ENCODE measurements around the gene LAMA2. TPM values are rescaled to one million over a fixed set of nuclear protein-coding genes. Genes with fewer than 3 reads are reported as not detected.

The LAMA2 gene
- polyA plus RNA-seq, 10 donors: 124 to 174 (median 146) TPM

DNA sequence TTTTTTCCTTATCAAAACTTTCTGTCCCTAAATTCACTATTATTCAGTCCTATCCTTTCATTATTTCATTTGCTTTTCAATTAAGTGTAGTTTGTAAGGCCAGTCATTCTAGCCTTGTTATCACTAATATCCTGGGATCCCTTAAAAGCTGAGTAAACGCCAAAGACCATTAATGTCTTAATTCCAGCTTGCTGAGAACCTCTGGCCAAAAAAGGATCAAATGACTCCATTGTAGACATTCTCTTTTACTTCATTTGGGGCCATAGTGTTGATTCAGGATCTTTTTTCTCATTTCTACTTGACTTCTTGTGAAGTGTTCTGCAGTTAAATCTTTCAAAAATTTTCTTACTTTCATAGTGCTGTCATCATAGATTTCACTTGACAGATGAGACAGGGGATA lies 379.7 kb downstream of the LAMA2 start:
- no peak for DNase-seq

DNA sequence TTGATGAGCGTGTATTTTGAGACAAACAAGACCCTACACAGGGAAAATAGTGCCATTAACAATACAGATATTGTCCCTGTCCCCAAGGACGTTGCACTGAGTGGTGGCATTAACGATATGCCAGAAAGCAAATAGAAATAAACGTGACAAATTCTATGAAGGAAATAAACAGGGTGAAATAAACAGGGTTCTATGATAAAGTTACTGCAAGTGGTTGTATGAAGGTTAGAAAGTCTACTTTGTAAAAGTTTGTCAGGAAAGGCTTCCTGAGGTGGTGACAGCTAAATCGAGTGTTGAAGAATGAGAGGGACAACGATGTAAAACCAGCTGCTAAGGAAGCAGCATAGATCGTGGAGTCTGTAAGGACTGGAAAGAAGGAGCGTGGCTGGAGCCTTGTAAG lies 380.2 kb downstream of the LAMA2 start:
- no peak for DNase-seq

DNA sequence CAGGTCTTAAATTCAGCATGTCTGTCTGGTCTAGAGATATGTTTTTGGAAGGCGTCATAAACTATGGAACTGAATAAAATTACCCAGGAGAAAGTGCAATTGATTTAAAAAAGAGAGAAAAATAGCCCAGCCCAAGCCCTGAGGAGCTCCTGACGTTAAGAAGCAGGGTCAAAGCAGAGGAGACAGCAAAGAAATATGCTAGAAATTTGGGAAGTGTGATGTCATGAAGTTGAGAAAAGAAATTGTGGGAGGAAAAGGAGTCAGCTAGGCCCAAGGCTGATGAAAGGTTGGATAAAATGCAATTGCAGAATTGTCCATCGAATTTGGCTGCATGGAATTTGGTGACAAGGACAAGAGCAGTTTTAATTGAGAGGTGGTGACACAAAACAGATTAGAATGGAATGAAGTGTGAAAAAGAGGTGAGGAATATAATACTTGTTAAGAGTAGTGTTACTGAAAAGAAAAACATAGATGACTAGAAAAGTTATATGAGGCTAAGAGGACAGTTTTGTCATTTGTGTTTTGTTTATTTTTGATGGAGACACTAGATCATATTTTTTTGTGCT lies 381.6 kb downstream of the LAMA2 start:
- no peak for DNase-seq

DNA sequence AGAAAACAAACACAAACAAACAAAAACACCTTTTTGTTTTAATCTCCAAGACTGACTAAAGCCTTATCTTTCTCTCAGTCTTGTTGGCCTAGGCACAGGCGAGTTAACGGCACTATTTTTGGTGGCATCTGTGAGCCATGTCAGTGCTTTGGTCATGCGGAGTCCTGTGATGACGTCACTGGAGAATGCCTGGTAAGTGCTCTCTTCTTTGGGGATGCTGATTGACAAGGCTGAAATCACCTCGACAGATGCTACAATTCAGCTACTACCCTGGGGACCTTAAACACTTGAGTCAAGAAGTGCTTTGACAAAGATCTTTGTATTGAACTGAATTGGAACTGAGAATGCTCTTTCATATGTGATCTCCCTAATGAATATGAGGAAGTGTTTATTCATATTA lies 384.1 kb downstream of the LAMA2 start:
- no peak for DNase-seq

DNA sequence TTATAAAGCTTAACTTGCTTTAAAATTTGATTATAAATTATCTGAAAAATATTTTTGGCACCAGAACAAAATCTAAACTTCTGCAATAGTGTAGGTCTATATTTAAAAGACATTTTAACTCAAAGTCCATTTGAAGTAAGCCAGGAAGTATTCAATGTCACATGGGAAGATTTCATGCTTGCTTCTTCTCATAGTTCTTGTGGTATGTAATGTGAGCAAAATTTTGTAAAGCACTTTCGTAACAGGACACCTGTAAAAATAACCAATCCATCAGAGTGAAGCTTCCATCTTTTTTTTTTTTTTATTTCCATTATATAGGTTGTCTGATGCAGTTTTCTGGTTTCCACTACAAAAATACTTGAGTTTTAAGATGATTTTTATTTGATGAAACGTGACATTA lies 386.1 kb downstream of the LAMA2 start:
- DNase-seq: no peak

DNA sequence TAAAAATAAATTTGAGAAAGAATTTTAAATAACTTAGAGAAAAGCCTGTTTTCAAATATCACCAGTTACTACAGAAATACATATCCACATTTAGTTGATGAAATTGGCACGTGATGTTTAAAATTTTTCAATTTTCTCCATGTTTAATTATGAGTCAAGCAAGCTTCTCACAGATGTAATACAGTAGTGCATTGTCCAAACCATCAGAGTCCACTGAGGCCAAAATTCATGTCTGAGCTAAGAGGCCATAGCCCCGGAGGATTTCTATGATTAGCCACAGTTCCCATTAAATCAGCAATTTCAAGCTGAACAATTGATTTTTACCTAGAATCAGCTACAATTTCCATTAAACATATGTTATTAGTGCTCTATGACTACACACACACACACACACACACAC lies 387.0 kb downstream of the LAMA2 start:
- peak in 1 of 3 donors; percentile 19 for DNase-seq

DNA sequence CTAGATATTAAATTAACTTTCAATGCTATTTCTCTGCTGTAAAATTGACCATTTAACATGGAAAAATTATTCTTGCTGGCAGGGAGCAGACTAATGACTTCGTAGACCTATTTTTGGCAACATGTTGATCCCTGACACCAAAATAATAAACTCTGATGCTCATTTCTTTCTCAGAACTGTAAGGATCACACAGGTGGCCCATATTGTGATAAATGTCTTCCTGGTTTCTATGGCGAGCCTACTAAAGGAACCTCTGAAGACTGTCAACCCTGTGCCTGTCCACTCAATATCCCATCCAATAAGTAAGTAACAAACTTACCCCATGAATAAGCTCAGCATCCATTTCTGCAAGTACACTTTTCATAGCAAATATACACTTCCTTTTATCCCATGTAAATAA lies 387.5 kb downstream of the LAMA2 start:
- DNase-seq: no peak

DNA sequence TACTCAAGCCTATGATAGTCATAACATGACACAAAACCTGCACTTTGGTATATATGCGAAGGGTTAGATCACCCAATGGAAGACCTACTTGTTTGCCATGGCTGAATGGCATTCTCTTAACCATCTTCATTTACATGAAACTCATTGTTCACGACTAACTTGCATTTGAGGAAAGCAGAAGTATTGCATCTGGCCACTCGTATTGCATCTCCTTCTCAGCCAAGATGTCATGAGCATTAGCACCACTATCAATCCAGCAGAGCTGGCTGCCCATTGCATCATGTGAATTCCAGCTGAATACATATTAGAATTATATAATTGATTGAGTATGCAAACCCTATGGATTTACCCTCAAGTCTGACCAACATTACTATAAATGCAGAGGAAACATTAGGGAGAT lies 390.2 kb downstream of the LAMA2 start:
- no peak for DNase-seq

DNA sequence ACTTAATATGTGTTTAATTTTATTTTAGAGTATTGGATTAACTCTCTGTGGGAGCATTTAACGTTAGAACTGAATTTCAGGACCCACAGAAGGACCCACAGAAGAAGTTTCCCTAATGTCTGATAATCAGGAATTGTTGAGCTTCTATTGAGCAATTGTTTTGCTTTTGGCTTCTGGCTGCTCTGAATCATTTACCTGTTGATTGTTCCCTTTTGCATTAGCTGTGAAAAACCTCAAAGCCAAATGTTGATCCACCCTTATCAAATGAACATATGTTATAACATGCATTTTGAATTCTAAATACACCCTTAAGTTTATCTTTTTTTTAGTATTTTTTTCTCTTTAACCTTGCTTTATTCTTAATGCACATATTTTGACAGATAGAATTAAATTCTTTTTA lies 393.5 kb downstream of the LAMA2 start:
- no peak for DNase-seq

DNA sequence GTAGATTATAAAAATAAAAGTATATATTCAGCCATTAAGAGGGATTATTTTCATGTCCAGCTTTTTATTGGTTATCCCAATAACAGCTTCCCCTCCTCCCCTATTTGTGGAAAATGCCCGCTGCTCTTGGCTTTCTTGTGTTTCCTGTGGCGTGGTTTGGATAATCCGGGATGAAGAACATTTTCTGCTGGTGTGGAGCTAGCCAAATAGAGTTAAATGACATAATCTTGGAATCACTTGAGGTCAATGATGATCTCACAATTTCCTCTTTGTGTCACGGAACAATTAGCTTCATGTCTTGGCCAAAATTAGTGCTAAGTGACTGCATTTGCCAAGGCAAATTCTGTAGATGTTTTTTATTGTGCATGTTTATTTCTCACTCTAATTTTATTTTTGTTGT lies 394.0 kb downstream of the LAMA2 start:
- DNase-seq: peak in 2 of 3 donors; percentile 22 to 25

DNA sequence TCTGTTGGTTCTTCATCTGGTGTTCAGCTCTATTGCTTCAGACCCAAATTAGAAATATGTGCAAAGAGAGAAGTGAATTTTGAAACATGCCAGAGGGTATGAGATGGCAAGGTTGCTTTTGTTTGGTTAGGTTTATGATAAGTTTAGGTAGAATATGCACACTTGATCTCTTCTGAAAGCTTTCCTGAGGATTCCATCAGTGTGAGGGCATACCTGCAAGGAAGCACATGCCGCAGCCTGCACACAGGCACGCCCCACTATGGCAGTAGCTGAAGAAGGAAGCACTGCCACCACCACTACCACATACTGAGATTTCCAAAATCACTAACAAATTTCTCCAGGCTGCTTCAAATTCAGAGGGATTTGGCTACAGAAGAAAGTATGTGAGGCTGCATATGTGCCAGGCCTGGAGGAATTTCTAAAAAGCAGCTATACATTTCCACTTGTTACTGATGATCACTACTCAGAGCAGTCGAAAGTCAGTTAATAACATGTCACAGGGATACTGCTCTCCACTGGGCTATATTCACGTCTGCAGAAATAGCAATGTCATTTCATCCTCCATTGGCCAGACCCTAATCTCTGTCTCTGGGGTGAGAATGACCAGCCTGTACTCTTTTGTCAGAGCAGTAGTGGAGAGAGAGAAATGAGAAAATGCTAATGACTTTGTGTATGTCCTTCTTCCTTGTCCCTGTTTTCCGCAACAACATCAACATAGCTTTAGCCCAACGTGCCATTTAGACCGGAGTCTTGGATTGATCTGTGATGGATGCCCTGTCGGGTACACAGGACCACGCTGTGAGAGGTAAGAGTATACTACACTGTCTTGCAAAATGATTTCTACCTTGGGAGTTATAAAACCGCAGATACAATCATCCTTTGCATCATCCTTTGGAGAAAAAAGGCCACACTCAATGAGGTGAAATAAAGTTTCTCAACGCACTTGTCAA lies 396.7 kb downstream of the LAMA2 start:
- DNase-seq: no peak

DNA sequence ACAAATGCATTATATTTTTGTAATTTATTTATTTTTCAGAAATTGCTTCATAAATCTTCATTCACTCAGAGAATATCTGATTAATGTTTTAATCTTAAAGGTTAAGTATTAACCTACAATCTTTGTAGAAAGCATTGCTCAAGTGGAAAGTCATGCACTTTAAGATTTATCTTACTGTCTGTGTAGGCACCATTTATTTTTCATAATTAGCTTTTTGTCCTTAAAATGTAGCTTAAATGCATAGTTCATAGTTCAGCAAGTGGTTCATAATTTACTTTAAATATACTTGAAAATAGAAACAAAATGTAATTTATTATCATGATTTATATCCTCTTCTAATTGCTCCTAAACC lies 397.3 kb downstream of the LAMA2 start:
- no peak for DNase-seq

DNA sequence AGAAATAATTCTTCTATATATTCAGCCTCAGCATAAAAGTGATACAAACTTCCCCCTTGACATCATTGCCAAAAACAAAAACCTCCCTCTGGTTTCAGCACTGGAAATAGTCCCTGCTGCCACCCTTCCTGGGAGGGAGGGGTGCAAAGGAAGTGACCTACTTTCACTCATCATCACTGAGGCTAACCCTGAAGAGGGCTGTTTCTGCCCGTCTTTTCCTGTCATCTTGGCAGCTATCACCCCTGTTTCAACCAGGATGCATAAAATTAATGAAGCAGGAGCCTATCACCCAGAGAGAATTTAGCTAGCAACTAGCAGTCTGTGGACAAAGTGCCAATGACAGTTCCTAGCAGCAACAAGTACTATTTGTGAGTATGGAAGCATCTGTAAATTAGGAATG lies 397.8 kb downstream of the LAMA2 start:
- DNase-seq: peak; percentile 17 to 33 (median 26)

DNA sequence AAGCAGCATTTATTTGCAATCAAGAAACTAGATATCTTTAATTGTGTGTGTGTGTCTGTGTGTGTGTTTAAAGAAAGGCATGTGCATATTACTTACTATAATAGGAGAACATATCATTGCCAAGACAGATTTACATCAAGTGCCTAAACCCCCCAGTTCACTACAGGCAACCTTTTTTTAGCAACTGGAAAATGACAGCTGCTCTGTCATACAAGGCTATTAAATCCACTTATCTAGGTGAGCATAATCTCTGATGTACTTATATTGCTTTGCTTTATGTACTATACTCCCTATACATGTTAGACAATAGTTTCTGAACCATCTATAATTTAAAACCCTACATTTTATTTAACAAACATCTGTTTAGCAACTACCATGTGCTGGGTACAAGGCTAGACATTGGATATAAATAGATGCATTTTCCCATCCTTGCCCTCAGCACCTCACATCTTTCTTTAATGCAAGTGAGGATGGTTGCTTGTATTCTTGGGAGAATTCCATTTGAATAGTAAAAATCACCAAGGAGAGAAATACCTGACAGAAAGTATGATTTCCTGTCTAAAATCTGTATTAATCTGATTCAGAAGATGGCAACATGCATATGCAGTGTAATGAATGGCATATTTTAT lies 398.3 kb downstream of the LAMA2 start:
- DNase-seq: peak in 1 of 3 donors; percentile 38

DNA sequence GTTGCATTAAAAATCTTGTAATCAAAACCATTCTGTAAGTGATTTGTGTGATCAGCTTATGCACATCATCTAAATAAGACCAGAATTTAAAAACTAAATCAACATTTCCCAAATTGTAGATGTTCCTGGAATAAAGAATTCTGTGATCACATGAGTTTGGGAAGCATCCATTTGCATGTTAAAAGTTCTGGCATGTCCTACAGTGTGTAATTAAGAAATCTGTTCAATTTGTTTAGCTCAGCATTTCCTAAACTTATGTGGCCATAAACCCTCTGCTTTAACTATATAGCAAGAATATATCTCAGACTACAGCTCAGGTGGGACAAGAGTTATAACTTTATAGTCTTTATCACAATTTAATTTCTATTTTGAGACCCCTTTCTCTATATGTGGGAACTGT lies 399.1 kb downstream of the LAMA2 start:
- no peak for DNase-seq

DNA sequence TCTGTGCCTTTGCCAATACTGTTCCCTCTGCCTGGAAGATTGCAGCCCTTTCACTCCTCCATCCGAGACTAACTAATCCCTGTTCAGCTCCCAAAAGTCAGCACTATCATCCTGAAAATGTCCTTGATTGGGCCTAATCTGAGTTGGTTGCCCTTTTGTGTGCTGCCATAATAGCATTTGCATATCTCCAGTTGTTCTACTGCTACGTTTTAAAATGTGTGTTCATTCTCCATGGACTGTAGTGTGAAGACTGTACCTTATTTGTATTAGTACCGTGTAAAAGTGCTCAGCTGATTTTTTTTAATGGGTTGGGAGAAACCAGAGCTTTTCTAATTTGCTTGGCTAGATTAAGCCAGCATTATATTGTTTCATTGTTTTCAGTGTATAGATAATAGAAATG lies 401.3 kb downstream of the LAMA2 start:
- no peak for DNase-seq

DNA sequence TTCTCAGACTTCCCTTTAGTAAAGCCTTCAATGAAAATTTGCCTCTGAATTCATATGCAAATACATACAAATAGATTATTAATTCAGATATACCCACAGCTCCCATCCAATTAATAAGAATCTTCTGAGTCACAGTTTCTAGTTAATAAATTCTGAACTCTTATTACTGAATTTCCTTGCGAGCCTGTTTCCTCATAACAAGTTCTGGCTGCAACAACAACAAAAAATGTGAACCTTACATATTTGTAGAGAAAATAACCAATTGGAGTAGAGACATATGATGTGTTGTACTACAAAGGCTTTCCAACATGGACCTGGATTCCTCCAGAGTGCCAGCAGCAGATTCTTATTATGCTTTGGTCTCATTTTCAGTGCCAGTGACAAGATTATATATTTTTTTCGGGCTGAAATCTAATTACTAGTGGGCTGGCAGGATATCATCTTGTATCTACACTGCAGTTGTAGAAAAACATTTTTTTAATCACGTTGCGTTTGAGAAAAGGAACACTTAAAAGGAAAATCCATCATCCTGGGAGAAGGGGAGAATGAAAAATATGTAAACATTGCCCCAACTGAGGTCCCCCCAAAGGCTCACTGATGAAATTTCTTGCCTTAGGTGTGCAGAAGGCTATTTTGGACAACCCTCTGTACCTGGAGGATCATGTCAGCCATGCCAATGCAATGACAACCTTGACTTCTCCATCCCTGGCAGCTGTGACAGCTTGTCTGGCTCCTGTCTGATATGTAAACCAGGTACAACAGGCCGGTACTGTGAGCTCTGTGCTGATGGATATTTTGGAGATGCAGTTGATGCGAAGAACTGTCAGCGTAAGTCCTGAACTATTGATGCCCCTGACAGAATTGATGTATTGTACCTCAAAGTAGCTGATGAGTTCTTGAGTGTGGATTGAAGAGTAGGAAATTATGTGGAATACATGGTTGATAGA lies 404.6 kb downstream of the LAMA2 start:
- no peak for DNase-seq

DNA sequence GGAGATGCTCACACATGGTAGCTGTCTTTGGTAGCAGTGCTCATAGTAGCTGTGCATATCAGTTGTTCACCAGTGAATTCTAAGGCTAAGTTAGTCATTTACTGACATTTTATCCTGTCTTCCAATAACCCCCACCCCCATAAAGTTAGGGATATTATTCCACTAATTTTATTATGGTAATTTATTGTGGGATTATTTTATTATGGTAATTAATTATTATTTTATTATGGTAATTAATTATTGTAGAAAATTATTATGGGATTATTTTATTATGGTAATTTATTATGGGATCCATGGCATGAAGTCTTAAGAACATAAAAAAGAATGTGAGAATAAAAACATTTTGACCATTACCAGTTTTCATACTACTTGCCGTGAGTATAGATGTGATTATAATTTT lies 406.5 kb downstream of the LAMA2 start:
- no peak for DNase-seq

DNA sequence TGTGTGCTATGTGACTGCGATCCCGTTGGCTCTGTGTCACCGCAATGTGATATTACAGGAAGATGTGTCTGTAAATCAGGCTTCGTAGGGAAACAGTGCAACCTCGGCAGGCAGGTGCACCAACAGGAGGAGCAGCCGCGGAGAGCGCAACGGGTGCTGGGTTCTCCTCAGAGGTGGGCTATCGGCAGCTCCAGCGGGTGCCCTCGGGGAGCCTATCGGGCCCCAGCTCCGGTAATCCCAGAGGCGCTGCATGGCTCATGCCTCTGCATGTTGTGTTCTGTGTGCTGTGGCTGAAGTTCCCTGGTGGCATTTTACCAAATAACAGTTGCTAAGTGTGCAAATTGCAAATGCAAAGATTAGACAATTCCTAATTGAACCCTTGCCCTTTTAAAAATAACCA lies 409.9 kb downstream of the LAMA2 start:
- DNase-seq: no peak

DNA sequence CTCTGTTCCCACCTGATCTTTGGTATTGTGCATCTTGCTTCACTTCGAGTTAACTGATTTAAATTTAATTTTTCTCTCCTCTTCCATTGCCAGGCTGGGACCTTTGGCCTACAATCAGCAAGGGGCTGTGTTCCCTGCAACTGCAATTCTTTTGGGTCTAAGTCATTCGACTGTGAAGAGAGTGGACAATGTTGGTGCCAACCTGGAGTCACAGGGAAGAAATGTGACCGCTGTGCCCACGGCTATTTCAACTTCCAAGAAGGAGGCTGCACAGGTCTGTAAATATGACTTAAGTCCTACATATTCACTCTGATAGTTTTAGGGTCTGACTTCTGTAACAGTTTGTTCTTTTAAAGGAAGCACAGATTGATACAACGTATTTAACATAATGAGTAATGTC lies 414.7 kb downstream of the LAMA2 start:
- DNase-seq: no peak

DNA sequence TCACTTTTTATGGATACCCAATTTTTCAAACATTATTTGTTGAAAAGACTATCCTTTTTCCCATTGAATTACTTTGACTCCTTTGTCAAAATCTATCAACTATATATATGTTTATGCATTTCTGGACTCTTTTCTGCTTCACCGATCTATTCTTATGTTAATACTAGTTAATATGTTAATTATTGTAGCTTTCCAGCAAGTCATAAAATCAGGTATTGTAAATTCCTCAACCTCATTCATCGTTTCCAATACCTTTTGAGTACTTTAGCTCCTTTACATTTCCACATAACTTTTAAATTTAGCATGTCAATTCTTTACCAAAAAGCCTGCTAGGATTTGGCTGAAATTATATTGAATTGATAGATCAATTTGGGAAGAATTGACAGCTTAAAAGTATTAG lies 419.7 kb downstream of the LAMA2 start:
- DNase-seq: no peak

DNA sequence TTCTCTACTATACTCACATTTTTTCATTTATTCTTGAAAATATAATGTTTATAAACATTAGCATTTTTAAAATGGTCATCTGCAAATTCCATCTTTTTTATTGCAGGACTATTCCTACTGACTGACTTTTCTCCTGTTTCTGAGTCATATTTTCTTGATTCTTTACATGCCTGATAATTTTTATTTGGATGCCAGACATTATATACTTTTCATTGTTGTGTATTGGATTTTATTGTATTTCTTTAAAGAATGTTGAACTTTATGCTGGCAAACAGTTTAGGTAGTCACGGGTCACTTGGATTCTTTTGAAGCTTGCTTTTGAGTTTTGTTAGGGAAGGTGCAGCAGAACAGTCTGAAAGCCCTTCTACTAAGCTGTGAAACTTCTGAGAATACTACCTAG lies 423.9 kb downstream of the LAMA2 start:
- no peak for DNase-seq

All from muscle of back (tissue), 11 donors.